ENCODE measurements around the gene PTPN20. TPM values are rescaled to one million over a fixed set of nuclear protein-coding genes. Genes with fewer than 3 reads are reported as not detected.

PTPN20 gene
- total and polyA plus RNA-seq, 4 donors: 0.57 to 7.2 (median 1.7) TPM

GRCh38 chr10:46998192-46998591 is 87.0 kb downstream of the PTPN20 start:
- no peak for ATAC-seq (ENCODE audit: insufficient read depth, low FRiP score)
- no peak for TF ChIP-seq CTCF (IDR thresholded peaks at IDR 0.05; ENCODE audit: control extremely low read depth, extremely low read depth)

GRCh38 chr10:46998595-46998994 is 87.4 kb downstream of the PTPN20 start:
- H3K9me3 ChIP-seq (ENCODE audit: control insufficient read depth in 4 of 4, insufficient read depth in 3 of 4, low read length in 3 of 4): peaks cover 0 to 3% (median under 1%) of the 10 kb centered on the region in 4 donors
- H3K27me3 ChIP-seq (ENCODE audit: control insufficient read depth in 3 of 3, insufficient read depth in 3 of 3, low read length in 2 of 3): no peaks in the 10 kb centered on the region
- WGBS, 2 donors: 80 to 90% methylated on average over 2 of the region's 2 CpGs
- H3K4me3 ChIP-seq: no peak overlapping the region
- no peak for TF ChIP-seq CTCF (IDR thresholded peaks at IDR 0.05; ENCODE audit: control extremely low read depth, extremely low read depth)
- H3K4me1 ChIP-seq (ENCODE audit: control insufficient read depth in 5 of 5, insufficient read depth in 5 of 5, low read length in 5 of 5): peaks cover 0 to 9% (median 0%) of the 10 kb centered on the region in 5 donors
- no peak overlapping the region for H3K27ac ChIP-seq (ENCODE audit: low read depth in 1 of 2, low read length in 1 of 2)
- DNase-seq (no peak), ATAC-seq (ENCODE audit: insufficient read depth, low FRiP score) (no peak)
- no peaks in the 10 kb centered on the region for H3K36me3 ChIP-seq (ENCODE audit: control insufficient read depth in 4 of 4, insufficient read depth in 4 of 4, low read length in 4 of 4)
- H3K9ac ChIP-seq (ENCODE audit: insufficient read depth in 1 of 2, low read length in 2 of 2): no peak overlapping the region

More at GRCh38 chr10:46998192-46998591, 87.0 kb downstream of the PTPN20 start:
- peaks cover 0 to 10% (median 0%) of the 10 kb centered on the region in 5 donors for H3K4me1 ChIP-seq (ENCODE audit: control insufficient read depth in 5 of 5, insufficient read depth in 5 of 5, low read length in 5 of 5)
- H3K9ac ChIP-seq (ENCODE audit: insufficient read depth in 1 of 2, low read length in 2 of 2): no peak overlapping the region
- H3K27me3 ChIP-seq (ENCODE audit: control insufficient read depth in 3 of 3, insufficient read depth in 3 of 3, low read length in 2 of 3): no peaks in the 10 kb centered on the region
- H3K9me3 ChIP-seq (ENCODE audit: control insufficient read depth in 4 of 4, insufficient read depth in 3 of 4, low read length in 3 of 4): peaks cover 0 to 3% (median 2%) of the 10 kb centered on the region in 4 donors
- no peaks in the 10 kb centered on the region for H3K36me3 ChIP-seq (ENCODE audit: control insufficient read depth in 4 of 4, insufficient read depth in 4 of 4, low read length in 4 of 4)
- no peak overlapping the region for H3K27ac ChIP-seq (ENCODE audit: low read depth in 1 of 2, low read length in 1 of 2)
- no peak overlapping the region for H3K4me3 ChIP-seq
- DNase-seq: no peak

- DNase-seq: no peak
- no peaks in the 10 kb centered on the region for H3K27me3 ChIP-seq (ENCODE audit: control insufficient read depth in 3 of 3, insufficient read depth in 3 of 3, low read length in 2 of 3)
- peaks cover 0 to 9% (median 0%) of the 10 kb centered on the region in 5 donors for H3K4me1 ChIP-seq (ENCODE audit: control insufficient read depth in 5 of 5, insufficient read depth in 5 of 5, low read length in 5 of 5)
- H3K4me3 ChIP-seq: no peak overlapping the region
- no peak overlapping the region for H3K27ac ChIP-seq (ENCODE audit: low read depth in 1 of 2, low read length in 1 of 2)
- no peak overlapping the region for H3K9ac ChIP-seq (ENCODE audit: insufficient read depth in 1 of 2, low read length in 2 of 2)
- no peaks in the 10 kb centered on the region for H3K36me3 ChIP-seq (ENCODE audit: control insufficient read depth in 4 of 4, insufficient read depth in 4 of 4, low read length in 4 of 4)
- WGBS, 2 donors: 73 to 86% methylated on average over 3 of the region's 3 CpGs
- ATAC-seq (ENCODE audit: insufficient read depth, low FRiP score): no peak
- H3K9me3 ChIP-seq (ENCODE audit: control insufficient read depth in 4 of 4, insufficient read depth in 3 of 4, low read length in 3 of 4): peaks cover 0 to 3% (median 0%) of the 10 kb centered on the region in 4 donors
- no peak for TF ChIP-seq CTCF (IDR thresholded peaks at IDR 0.05; ENCODE audit: control extremely low read depth, extremely low read depth)
These were observed 88.0 kb downstream of the PTPN20 start for GRCh38 chr10:46999217-46999616.

GRCh38 chr10:47008769-47009168 is 97.5 kb downstream of the PTPN20 start:
- no peak for ATAC-seq (ENCODE audit: insufficient read depth, low FRiP score)
- peaks cover 0 to 6% (median 1%) of the 10 kb centered on the region in 5 donors for H3K4me1 ChIP-seq (ENCODE audit: control insufficient read depth in 5 of 5, insufficient read depth in 5 of 5, low read length in 5 of 5)
- DNase-seq: no peak
- H3K4me3 ChIP-seq: no peak overlapping the region
- no peaks in the 10 kb centered on the region for H3K9me3 ChIP-seq (ENCODE audit: control insufficient read depth in 4 of 4, insufficient read depth in 3 of 4, low read length in 3 of 4)
- no peak overlapping the region for H3K27ac ChIP-seq (ENCODE audit: low read depth in 1 of 2, low read length in 1 of 2)
- peaks cover 0 to 5% (median 0%) of the 10 kb centered on the region in 3 donors for H3K27me3 ChIP-seq (ENCODE audit: control insufficient read depth in 3 of 3, insufficient read depth in 3 of 3, low read length in 2 of 3)
- WGBS, 2 donors: 78 to 92% methylated on average over 2 of the region's 2 CpGs
- no peaks in the 10 kb centered on the region for H3K36me3 ChIP-seq (ENCODE audit: control insufficient read depth in 4 of 4, insufficient read depth in 4 of 4, low read length in 4 of 4)
- TF ChIP-seq CTCF (IDR thresholded peaks at IDR 0.05; ENCODE audit: control extremely low read depth, extremely low read depth): no peak
- no peak overlapping the region for H3K9ac ChIP-seq (ENCODE audit: insufficient read depth in 1 of 2, low read length in 2 of 2)
